Astrocyte (in vitro differentiated cells and primary cell): ENCODE results near the gene NEK10.

Experiments
- EZH2 ChIP-seq: IDR thresholded peaks from 2 replicates; pipeline ENCODE4 v1.6.1; 2012; ENCODE audit warnings: mild to moderate bottlenecking, low read length, inconsistent platforms; ENCODE audit not compliant: insufficient read depth
- TF ChIP-seq, protein P1 (sequence below): IDR thresholded peaks from 2 replicates; pipeline ENCODE4 v1.5.1; 2011; ENCODE audit warnings: low read depth, mild to moderate bottlenecking, inconsistent platforms, low read length, moderate library complexity; ENCODE audit not compliant: insufficient read depth

DNA sequence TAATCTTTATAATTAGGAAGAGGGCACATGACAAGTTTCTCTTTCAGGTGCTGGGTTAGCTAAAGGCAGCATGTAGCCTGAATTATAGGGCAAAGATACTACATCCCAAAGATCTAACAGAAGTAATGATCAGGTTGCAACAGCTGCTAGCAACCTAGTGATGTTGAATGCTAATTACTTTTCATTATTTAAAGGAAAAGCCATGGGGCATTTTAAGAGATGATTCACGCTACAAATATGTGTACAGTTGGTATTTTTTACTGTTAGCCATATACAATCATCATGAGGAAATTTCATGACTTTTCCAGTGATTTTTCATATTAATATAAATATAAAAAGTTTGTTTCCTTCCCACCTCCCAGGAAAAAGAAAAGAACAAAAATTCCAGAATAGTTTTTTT, 43.0 kb downstream of the NEK10 start:
- TF ChIP-seq, protein P1, sequence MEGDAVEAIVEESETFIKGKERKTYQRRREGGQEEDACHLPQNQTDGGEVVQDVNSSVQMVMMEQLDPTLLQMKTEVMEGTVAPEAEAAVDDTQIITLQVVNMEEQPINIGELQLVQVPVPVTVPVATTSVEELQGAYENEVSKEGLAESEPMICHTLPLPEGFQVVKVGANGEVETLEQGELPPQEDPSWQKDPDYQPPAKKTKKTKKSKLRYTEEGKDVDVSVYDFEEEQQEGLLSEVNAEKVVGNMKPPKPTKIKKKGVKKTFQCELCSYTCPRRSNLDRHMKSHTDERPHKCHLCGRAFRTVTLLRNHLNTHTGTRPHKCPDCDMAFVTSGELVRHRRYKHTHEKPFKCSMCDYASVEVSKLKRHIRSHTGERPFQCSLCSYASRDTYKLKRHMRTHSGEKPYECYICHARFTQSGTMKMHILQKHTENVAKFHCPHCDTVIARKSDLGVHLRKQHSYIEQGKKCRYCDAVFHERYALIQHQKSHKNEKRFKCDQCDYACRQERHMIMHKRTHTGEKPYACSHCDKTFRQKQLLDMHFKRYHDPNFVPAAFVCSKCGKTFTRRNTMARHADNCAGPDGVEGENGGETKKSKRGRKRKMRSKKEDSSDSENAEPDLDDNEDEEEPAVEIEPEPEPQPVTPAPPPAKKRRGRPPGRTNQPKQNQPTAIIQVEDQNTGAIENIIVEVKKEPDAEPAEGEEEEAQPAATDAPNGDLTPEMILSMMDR: no peak
- TF ChIP-seq EZH2: no peak
